ENCODE measurements around the gene KRABD2.

The KRABD2 gene

DNA sequence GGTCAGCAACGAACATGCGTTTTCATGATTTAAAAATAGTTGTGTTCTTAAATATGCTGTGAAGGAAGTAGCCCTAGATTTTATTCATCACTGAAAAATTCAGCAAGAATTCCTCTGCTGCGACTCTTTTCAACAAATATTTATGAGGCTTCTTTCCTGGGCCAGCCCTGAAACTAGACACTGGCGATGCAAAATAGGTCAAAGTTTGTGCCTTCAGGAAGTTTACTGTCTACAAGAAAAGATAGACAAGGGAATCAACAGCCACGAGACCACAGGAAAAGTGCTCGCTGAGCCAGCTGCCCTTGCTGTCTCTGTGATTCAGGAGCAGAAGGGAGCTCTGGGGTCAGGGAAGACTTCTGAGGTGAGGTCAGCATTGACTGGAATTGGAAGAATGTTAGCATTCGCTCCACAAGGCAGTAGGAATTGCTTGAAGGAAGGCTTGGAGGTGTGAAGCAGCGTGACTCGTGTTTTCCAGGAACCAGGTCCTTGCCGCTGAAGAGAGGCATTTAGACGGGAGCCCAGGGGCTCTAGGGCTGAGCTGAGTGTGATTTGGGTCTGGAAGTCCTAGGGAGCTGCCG, 8.4 kb upstream of the KRABD2 start:
- Histone ChIP-seq H3K9me3 (ENCODE audit: control insufficient read depth, low read depth, low read length) (no peaks in the 10 kb centered on the region), H3K79me2 (ENCODE audit: insufficient read depth, low read length) (peaks cover 11% of the 10 kb centered on the region; the same call in 1 of the 2 replicates), H2AFZ (ENCODE audit: low read length) (no peak overlapping the region), H3K14ac (ENCODE audit: insufficient read depth, low read length) (no peak overlapping the region), H3K4ac (ENCODE audit: low read depth, low read length) (no peak overlapping the region), H3K18ac (ENCODE audit: insufficient read length, low read depth, low read length) (no peak overlapping the region), H4K8ac (replicated peaks; ENCODE audit: insufficient read length, low read depth, low read length) (no peak overlapping the region), H3K23me2 (ENCODE audit: insufficient read length, low read depth, low read length, poor library complexity, severe bottlenecking) (peaks cover 6% of the 10 kb centered on the region), H4K91ac (ENCODE audit: insufficient read length, low read depth, low read length) (no peak overlapping the region), H3K56ac (ENCODE audit: insufficient read length, low read depth, low read length) (no peak overlapping the region), H3K23ac (ENCODE audit: insufficient read length, low read depth, low read length) (no peak overlapping the region), H4K5ac (ENCODE audit: insufficient read length, low read depth, low read length) (no peak overlapping the region), H2BK12ac (ENCODE audit: insufficient read length, low read depth, low read length) (peak overlapping the region; percentile 12), H3K4me2 (ENCODE audit: insufficient read depth, insufficient read length, low read length) (no peak overlapping the region), H3K27ac (ENCODE audit: insufficient read length, low read depth, low read length) (peak overlapping the region; percentile 3), H2BK15ac (ENCODE audit: low read depth, low read length) (no peak overlapping the region), H2BK20ac (ENCODE audit: low read depth, low read length, poor library complexity, severe bottlenecking) (no peak overlapping the region), H2BK120ac (ENCODE audit: low read depth, low read length, poor library complexity, severe bottlenecking) (no peak overlapping the region), H2AK5ac (ENCODE audit: insufficient read length, low read length) (no peak overlapping the region), H3T11ph (ENCODE audit: low read length) (no peak overlapping the region), H3K27me3 (ENCODE audit: insufficient read depth, low read length) (no peaks in the 10 kb centered on the region), H2BK5ac (ENCODE audit: insufficient read length, low read length) (no peak overlapping the region), H3K4me1 (ENCODE audit: insufficient read depth, low read length) (no peaks in the 10 kb centered on the region; the same call in 1 of the 2 replicates), H3K9ac (ENCODE audit: extremely low read depth, insufficient read length, low read length) (no peak overlapping the region), H3K79me1 (ENCODE audit: insufficient read depth, low read depth, low read length, poor library complexity, severe bottlenecking) (no peaks in the 10 kb centered on the region), H4K20me1 (ENCODE audit: control insufficient read depth, insufficient read depth, insufficient read length) (no peaks in the 10 kb centered on the region)
- peak; percentile 87 for DNase-seq
- Mint-ChIP-seq H3K27ac (peak overlapping the region; percentile 57 to 89 (median 83); a peak in 4 of 7 replicates), H3K4me3 (peak overlapping the region; percentile 99 to 100), H3K27me3 (ENCODE audit: low read depth) (peaks cover 2% of the 10 kb centered on the region; the same call in 1 of the 2 replicates), H3K36me3 (ENCODE audit: insufficient read depth in 1 of 3, low read depth in 3 of 3) (peaks cover 32% of the 10 kb centered on the region in 3 experiments), H3K9me3 (no peaks in the 10 kb centered on the region; a peak in 1 of 5 replicates), H3K4me1 (peaks cover 28 to 41% of the 10 kb centered on the region in 2 experiments)
- no CpG with 5 or more reads among the region's 12 CpGs for WGBS (ENCODE audit: extremely low coverage, insufficient read length, low lambda C conversion rate)
- TF ChIP-seq, protein P1, sequence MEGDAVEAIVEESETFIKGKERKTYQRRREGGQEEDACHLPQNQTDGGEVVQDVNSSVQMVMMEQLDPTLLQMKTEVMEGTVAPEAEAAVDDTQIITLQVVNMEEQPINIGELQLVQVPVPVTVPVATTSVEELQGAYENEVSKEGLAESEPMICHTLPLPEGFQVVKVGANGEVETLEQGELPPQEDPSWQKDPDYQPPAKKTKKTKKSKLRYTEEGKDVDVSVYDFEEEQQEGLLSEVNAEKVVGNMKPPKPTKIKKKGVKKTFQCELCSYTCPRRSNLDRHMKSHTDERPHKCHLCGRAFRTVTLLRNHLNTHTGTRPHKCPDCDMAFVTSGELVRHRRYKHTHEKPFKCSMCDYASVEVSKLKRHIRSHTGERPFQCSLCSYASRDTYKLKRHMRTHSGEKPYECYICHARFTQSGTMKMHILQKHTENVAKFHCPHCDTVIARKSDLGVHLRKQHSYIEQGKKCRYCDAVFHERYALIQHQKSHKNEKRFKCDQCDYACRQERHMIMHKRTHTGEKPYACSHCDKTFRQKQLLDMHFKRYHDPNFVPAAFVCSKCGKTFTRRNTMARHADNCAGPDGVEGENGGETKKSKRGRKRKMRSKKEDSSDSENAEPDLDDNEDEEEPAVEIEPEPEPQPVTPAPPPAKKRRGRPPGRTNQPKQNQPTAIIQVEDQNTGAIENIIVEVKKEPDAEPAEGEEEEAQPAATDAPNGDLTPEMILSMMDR (conservative IDR thresholded peaks at IDR 0.05): no peak

Measured in H9 (cell line).